Muscle of back (tissue), 11 donors: ENCODE data around the gene ZBTB46. TPM values are rescaled to one million over a fixed set of nuclear protein-coding genes. Genes with fewer than 3 reads are reported as not detected.

Source experiments
- DNase-seq, 3 donors: peaks; one replicate each; pipeline versions ENCODE4 v3.0.0 to v3.0.0-alpha.2; 2013
- polyA plus RNA-seq, 10 donors: library from polyadenylated mRNA; unstranded; fragments of 120-200 nt; gene quantifications; one replicate each; pipeline ENCODE4 v1.2.1, GENCODE V29; 2013; ENCODE audit not compliant: insufficient read length in 10 of 10

Gene ZBTB46
- polyA plus RNA-seq, 10 donors = 12.8 to 17.3 (median 14.8) TPM

DNA sequence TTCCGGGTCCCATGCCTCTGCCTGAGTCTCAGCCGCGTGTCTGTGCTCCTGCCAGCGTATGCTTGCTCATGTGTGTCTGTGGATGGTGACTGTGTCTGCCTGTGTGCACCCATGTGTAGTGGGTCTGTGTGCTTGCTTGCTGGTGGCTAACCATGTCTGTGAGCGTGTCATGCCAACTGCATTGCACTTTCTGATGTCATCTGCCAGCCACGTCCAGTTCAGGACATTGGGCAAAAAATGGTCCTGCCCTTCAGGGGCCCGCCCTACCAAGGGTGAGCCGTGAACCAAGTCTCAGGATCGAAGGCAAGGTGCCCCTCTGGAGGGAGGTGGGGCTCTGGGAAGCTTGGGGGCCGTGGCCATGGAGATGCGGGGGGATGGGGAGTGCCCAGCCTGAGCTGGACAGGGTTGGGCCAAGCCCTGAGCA is 9.4 kb upstream of the ZBTB46 start:
- no peak for DNase-seq

DNA sequence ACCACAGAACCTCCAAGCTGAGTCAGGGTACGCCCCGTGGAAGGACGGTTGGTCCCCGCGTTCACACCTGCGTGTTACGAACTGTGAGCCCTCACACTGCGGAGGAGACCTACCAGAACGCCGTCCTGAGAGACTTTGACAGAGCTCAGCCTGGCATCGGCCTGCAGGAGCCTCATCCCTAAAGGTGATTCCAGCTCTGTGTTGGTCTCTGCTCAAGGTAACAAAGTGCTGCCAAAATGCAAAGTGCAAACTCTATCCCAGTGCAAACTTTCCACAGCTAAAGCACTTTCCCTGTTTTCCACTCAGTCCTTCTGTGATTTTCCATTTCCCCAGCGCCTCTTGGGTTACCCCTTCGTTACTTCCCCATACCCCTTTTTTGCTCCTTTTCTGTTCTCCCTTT is 8.6 kb upstream of the ZBTB46 start:
- DNase-seq = no peak

DNA sequence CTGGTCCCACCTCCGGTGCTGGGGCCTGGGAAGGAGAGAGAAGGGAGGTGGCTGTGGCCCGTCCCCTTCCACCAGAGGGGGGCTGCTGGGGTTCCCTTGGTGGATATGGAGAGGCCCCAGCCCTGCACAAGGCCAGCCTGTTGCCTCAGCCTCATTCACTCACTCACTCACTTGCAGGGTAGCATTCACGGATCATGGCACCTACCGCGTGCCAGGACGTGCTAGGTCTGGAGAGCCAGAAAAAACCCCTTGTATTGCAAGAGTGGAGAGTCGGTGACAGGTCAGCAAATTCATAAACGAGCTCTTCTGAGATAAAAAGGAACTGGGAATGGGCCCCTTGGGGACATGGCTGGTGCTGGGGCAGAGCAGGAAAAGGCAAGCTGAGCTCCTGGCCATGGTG is 6.4 kb upstream of the ZBTB46 start:
- no peak for DNase-seq

DNA sequence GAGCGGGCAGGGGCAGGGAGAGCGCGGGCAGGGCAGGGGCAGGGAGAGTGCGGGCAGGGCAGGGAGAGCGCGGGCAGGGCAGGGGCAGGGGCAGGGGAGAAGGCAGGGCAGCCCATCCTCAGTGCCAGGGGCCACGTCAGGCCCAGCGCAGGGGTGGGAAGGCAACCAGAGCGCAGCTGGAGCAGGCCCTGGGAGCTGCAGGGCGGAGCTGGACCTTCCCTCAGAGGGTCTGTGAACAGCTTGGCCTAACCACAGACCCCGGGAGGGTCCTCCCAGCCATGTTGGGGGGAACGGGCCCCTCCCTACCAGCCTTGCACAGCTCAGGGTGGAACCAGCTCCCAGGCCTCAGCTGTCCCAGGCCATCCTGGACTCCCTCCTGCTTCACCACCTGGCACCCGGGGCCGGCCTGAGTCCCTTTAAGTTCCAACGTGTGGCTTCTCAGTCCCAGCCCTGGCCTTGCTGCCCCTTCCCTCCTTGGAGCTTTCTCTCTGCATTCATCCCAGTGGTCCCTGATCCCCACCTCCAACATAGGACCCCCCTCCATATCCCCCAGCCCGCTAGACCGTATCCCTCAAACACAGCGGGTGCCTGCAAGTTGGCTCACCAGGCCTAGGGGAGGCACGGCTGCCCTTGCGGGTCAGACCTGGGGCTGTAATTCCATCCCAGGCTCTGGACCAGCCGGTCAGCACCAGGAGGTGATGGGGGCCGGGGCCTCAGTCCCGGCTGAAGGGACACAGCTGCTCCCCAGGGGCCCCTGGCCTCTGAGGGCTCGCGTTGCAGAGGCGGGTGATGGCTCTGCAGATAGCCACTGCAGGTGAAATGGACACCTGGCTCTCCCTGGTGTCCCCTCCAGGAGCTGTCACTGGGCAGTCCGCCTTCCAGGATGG is 5.6 kb upstream of the ZBTB46 start:
- DNase-seq = peak in 2 of 3 donors; percentile 51 to 79

DNA sequence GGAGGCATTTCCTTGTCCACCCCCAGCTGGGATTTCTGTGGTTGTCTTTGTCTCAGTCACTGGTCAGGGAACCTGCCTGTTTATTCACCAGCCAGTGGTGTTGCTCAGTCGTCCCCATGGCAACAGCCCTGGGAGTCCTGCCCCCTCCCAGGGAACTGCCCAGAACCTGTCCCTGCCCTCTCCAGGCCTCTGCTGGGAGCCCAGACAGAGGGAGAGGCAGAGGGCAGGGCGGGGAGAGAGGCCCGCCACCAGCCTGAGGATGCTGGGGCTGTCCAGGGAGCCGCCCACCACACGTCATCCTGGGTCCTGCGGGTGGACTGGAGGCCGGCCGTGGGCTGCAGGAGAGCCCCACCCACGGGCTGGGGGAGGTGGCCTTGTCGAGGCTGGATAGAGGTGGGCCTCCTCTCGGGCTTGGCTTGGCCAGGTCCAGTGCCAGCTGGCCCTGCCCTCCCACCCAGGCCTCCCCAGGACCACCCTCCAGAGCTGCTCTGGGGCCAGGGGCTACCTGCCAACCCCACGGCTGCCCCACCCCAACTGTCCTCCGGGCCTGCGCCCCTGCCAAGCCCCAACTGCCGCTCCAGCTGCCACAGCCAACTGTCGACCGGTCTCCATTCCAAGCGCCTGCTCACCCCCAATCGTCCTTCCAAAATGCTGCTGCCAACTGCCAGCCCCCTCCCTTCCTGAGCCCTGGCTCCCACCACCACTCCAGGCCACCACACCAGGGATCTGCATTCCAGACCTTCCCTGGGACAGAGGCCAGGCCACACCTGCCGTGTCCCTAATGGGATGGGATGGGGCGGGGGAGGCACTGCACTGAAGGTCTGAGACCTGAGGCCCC is 4.2 kb upstream of the ZBTB46 start:
- peak; percentile 90 to 95 (median 91) for DNase-seq

DNA sequence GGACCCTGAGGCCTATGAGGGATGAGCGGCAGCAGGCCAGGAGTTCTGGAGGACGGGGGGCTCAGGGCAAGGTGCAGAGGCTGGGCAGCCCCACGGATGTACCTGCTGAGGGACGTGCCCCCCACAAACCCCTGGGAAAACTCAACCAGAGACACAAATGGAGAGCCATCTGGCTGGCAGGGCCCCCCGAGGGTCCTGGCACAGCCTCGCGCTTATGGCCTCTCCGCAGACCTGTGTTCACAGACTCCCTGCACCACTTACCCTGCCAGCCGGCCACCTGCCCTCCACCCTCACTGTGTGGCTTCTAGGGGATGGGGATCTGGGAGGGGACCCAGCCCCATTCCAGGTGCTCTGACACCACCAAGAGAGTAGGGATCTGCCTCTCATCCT is 3.4 kb upstream of the ZBTB46 start:
- no peak for DNase-seq

DNA sequence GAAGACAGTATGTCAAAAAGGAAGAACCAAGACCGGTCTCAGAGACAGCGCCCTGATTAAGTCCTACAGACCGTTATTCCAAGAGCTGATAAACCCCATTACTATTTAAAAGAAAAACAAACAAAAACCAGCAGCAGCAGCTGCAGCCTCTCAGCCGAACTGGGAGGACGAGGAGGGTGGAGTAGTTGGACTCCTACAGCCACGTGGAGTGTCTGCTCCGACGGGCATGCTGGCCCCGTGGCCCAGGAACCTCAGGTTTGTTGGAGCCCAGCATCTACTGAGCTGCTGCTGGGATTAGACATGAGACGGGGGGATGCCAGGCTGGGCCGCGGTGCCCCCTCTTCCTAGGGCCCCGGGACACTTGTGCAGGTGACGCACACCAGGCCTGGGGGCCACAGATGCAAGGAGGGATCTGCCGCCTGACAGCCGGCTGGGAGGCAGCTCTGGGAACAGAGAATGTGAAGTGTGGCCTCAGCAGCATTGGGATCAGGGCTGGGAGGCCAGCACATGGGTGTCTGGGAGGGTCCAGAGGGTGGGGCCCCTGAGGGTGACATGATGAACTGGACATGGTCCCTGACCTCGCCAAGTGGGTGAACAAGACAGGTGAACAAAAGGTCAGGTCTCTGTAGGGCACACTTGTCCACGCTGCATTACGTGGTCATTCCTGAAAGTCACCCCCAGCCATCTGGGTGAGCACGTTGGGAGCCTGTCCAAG is 2.9 kb upstream of the ZBTB46 start:
- DNase-seq = no peak

DNA sequence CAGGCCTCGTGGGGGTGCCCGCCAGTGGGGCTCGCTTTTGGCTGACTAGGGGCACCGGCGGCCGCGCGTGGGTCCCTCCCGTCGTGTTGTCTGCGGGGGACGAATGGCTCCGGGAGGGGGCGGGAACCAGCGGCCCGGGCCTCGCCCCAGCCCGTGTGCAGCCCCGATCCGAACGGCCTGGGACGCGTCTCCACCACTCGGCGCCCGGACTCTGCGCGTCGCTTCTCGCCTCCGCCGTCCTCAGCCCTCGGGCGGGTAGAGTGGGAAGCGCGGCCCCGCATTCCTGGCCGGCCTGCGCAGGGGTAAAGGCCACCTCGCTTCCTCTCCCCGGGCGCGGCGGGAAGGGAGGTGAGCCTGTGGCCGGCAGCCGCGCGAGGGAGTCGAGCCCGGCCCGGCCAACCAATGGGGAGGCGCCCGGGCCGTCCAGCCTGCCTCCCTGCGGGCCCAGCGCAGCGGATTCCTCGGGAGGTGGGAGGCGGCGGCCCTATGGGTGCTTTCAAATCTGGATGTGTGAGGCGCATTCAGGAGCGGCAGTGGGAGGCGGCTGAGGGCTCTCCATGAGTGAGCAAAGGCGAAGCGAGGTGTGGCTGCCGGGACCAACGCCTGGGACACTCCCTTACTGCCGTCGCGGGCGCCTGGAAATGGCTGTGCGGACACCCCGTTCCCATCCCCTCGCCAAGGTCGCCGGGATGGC is 1.1 kb upstream of the ZBTB46 start:
- peak in 1 of 3 donors; percentile 69 for DNase-seq

DNA sequence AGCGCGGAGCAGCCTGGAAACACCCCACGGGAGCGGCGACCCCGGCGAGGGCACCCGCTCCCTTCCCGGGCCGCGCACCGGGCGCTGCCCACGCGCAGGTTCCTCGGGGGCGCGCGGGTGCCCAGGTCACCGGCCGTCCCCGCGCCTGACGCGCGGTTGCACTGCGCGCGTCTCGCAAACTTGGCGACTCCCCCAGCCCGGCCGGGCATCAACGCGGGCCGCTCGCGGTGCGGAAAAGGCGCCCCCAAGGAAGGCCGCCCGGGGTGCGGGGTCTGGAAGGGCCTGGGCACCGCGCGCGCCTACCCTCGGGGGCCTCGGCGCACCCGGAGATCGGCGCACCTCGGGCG is 555 bp upstream of the ZBTB46 start:
- no peak for DNase-seq

DNA sequence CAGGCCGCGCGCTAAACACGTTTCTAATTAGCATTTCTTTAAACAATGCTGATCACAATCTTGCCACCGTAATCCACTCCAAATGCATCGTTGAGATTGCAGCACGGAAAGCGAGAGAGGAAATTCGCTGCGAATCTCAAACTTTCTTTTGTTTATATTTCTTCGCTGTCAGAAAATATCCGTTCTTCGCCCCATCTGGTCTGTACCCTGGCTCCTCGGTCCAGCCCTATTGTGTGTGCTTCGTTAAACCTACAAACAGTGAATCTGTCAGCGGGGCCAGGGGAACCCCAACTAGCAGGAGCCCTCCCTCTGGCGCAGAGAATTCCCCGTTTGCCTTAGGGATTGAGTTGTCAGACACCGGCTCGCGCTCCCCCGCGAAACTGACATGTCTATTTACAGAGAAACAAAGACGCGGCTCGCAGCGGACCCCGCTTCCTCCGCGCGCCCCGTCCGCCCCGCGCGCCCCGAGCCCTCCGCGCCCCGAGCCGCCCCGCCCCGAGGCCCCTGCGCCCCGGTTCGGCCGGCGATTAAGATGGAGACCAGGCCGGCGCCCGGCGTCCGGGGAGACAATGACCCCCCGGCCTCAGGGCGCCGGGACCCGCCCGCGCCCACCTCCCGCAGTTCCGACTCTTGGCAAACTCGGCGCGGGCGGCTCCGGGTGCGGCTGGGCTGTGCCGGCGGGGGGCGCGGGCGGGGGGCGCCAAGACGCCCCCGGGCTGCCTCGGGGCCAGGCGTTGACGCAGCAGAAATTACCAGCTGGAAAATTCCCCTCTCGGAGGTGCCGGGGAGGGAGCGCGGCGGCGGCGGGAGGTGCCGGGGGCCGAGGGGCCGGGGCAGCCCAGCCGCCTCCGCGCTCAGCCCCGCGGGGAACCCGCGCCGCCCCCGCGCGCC is 874 bp downstream of the ZBTB46 start:
- DNase-seq = no peak

DNA sequence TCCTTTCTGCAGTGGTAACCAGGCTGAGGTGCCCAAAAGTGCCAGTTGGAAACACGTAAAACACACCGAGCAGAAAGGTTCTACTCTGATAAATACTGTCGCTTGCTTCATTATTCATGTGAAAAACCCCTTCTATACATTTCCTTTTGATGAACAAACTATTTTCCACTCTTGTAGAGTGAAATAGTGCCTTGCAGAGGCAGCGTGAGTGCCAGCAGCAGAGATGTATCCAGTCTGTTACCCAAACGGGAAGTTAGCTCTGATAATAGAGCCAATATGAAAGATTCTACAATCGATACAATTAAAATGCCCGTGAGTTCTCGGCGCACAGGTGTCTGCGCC is 1.5 kb downstream of the ZBTB46 start:
- no peak for DNase-seq

DNA sequence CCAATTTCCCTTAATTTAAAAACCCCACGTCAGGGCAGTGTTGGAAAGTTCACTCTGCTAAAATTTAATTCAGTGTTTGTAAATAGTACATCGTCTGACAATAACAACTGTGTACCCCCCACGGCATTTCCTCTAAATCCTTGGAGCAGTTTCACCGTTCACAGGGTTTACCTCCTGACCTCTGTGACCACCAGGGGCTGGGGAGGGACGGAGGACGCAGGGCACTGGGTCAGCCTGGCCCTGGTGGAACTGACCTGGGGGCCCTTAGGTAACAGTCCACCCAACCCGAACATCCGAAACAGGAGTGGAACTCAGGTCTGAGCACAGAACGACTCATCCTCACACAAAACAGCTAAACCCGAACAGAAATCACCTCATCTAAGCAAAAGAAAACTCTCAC is 2.1 kb downstream of the ZBTB46 start:
- DNase-seq = no peak

DNA sequence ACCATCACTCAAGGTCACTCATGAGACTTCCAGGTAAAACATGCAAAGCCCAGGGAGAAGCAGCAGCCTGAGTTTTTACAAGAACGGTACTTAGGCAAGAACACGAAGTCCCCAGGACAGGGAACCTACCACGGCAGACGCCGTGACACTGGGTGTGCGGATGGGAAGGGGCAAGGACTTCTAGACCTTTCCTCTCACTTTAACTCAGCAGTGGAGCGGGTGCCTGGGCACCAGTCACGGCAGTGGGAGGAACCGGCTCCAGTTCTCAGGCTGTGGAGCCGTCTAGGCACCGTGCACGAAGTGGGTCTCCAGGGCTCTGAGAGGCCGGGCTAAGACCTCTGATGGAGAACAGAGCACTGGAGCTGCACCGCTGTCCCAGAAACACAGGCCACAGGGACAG is 2.5 kb downstream of the ZBTB46 start:
- no peak for DNase-seq

DNA sequence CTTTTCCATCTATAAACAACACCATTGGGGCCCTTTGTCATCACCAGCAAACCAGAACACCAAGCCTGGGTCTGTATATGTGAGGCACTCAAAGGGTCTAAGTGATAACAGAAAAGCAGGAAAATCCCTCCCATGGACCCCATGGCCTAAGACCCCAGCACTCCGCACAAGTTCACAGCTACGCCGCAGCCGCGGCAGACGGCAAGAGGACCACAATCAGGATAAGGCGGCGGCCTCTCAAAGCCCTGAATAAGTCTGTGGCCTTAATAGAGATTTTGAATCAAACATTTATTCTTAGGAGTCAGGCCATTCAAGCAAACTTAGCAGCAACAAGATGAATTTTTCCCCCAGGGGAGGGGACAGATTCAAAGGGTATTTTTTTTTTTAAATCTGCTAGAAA is 2.9 kb downstream of the ZBTB46 start:
- no peak for DNase-seq

DNA sequence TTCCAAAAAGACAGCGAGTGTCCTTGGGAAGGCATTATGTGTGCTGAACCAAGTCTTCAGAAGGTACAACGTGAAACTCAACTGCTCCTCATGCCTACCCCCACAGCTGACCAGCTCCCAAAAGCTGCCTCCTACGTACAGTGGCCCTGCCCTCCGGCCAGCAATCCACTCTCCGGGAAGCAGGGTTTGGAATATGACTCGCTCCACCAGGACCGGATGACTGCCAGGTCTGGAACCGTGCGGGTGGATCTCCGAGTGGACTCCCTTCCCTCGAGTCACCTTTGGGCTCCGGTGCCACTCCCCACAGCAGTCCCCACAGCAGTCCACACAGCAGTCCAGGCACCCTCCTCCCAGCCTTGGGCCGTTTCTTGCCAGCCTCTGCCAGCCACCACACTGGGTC is 4.3 kb downstream of the ZBTB46 start:
- no peak for DNase-seq

DNA sequence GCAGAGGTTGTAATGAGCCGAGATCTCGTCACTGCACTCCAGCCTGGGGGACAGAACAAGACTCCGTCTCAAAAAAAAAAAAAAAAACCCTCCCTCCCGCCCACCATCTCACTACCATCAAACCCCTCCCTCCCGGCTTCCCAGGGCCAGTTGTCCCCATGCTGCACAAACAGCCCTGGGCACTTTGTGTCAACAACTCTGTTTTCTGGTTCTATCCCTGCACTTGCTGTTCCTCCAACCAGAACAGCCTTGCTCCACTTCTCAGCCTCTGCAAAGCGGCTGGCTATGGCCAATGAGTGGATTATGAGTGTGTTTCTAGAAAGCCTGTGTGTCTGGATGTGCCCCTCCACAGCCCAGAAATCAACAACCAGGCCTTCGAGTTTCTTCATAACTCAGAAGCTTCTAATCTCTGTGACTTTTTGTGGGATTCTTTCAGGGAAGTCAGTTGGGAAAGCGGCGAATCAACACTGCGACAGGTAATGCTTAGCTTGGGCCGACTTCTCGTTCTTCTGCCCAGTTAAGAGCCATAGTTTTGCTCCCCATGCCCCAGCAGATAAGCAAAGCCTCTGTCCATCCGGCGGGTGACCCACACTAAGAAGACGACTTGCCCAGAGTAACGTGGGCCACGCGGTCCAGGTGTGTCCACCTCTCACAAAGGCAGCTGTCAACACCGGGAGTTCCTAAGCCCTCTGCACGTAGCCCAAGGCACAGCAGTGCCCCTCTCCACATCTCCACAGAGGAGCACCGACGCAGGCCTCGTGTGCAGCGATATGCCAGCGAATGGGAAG is 5.5 kb downstream of the ZBTB46 start:
- no peak for DNase-seq

DNA sequence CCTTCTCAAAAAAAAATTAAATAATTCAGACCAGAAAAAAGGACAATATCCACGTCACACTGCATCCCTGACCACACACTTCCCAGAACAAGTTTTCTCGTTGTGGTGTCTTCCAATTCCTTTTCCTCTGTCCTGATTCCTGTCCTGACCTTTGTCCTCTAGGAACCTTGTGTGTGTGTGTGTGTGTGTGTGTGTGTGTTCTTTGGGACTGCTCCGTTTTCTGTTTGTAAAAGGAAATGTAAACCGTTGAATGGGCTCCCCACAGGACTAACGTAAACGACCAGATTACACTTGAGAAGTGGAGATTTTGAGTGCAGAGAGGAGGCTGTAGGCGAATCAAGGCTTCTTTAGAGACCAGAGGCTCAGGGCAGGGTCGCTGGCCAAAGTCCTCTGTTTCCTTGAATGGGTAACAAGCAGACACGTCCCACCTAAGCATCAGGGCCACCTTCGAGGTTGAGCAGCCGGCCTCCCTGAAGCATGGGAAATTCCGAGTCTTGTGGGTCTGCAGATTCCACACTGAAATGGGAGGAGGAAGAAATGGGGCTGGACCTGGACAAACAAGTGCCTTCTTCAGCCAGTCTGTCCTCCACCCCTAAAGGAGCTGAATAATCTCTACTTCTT is 7.3 kb downstream of the ZBTB46 start:
- no peak for DNase-seq

DNA sequence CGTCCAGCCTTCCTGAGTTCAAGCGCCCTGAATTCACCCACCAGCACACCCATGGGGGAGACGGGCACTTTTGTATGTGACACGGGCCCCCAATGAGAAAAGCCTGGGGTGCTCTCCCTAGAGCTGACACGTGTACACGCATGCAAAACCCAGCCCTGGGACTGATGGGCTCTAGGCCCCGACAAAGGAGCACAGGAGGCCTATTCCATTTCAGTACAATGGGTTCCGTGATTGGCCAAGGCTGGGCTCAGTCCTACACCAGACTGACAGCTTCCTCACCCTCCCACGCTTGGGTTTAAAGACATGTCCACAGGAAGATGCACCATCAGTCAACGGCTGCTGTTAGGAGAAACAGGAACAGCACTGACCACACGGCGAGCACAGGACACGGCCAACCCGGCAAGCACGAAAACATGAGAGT is 8.8 kb downstream of the ZBTB46 start:
- no peak for DNase-seq

DNA sequence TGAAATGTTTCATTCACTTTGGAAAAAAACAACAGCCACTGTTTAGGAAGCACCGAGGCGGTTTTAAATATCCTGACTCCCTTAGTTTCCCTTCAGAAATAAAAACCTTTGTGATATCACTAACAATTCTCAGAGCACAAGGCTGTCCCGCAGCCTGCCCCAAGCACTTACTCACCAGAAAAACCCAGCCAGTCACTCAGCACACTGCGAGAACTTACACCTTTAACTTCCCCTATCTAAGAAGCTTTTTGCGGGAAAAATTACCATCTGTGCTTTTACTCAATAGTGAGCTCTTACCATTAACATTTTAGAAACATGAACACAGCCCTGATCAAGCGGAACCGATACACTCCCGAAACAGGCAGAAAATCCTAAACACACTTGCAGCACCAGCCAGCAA is 9.3 kb downstream of the ZBTB46 start:
- no peak for DNase-seq
